ENCODE results near the gene IGLL1.
"Not testable (repeated sequence)": the region's sequence is repeated elsewhere in the genome, so short reads cannot be mapped to it uniquely, and the experiment has no call there.

IGLL1 gene

GRCh38 chr22:23560215-23560614 lies 19.9 kb downstream of the IGLL1 start:
- H3K27ac Mint-ChIP-seq; H3K36me3 Mint-ChIP-seq (ENCODE audit: low read depth); H3K9me3 Mint-ChIP-seq; H3K4me1 Mint-ChIP-seq; H3K27me3 Mint-ChIP-seq; ATAC-seq; DNase-seq; H3K4me3 Mint-ChIP-seq: not testable (repeated sequence)

- Mint-ChIP-seq H3K27me3 (peaks cover 3% of the 10 kb centered on the region), H3K27ac (no peak overlapping the region), H3K4me1 (no peaks in the 10 kb centered on the region), H3K9me3 (no peaks in the 10 kb centered on the region), H3K36me3 (ENCODE audit: low read depth) (no peaks in the 10 kb centered on the region), H3K4me3 (no peak overlapping the region)
- DNase-seq (no peak), ATAC-seq (no peak)
Observed at GRCh38 chr22:23557467-23557866, 22.6 kb downstream of the IGLL1 start.

- Mint-ChIP-seq H3K4me3 (no peak overlapping the region), H3K36me3 (ENCODE audit: low read depth) (no peaks in the 10 kb centered on the region), H3K9me3 (no peaks in the 10 kb centered on the region), H3K4me1 (no peaks in the 10 kb centered on the region), H3K27ac (no peak overlapping the region), H3K27me3 (peaks cover 3% of the 10 kb centered on the region)
- ATAC-seq (no peak), DNase-seq (no peak)
Observed at GRCh38 chr22:23557036-23557435, 23.1 kb downstream of the IGLL1 start.

GRCh38 chr22:23556026-23556620 lies 24.0 kb downstream of the IGLL1 start:
- no peaks in the 10 kb centered on the region for H3K36me3 Mint-ChIP-seq (ENCODE audit: low read depth)
- no peaks in the 10 kb centered on the region for H3K9me3 Mint-ChIP-seq
- H3K4me3 Mint-ChIP-seq = no peak overlapping the region
- no peak for ATAC-seq
- no peak for DNase-seq
- no peaks in the 10 kb centered on the region for H3K4me1 Mint-ChIP-seq
- H3K27me3 Mint-ChIP-seq = peaks cover 3% of the 10 kb centered on the region
- H3K27ac Mint-ChIP-seq = no peak overlapping the region

GRCh38 chr22:23555118-23555517 lies 25.0 kb downstream of the IGLL1 start:
- no peak for ATAC-seq
- H3K4me3 Mint-ChIP-seq = no peak overlapping the region
- no peaks in the 10 kb centered on the region for H3K9me3 Mint-ChIP-seq
- no peak overlapping the region for H3K27ac Mint-ChIP-seq
- peaks cover 3% of the 10 kb centered on the region for H3K27me3 Mint-ChIP-seq
- DNase-seq = no peak
- no peaks in the 10 kb centered on the region for H3K36me3 Mint-ChIP-seq (ENCODE audit: low read depth)
- no peaks in the 10 kb centered on the region for H3K4me1 Mint-ChIP-seq

- Mint-ChIP-seq H3K27ac (no peak overlapping the region), H3K9me3 (no peaks in the 10 kb centered on the region), H3K4me1 (no peaks in the 10 kb centered on the region), H3K27me3 (peaks cover 3% of the 10 kb centered on the region), H3K4me3 (no peak overlapping the region), H3K36me3 (ENCODE audit: low read depth) (no peaks in the 10 kb centered on the region)
- ATAC-seq = no peak
- DNase-seq = no peak
Observed at GRCh38 chr22:23553924-23554870, 25.9 kb downstream of the IGLL1 start.

- H3K36me3 Mint-ChIP-seq (ENCODE audit: low read depth) = no peaks in the 10 kb centered on the region
- no peak overlapping the region for H3K27ac Mint-ChIP-seq
- H3K4me1 Mint-ChIP-seq = no peaks in the 10 kb centered on the region
- no peak for DNase-seq
- no peak for ATAC-seq
- peaks cover under 1% of the 10 kb centered on the region for H3K9me3 Mint-ChIP-seq
- H3K27me3 Mint-ChIP-seq = peaks cover 3% of the 10 kb centered on the region
- H3K4me3 Mint-ChIP-seq = no peak overlapping the region
Observed at GRCh38 chr22:23553438-23553837, 26.7 kb downstream of the IGLL1 start.

GRCh38 chr22:23552573-23552972 lies 27.5 kb downstream of the IGLL1 start:
- no peak for DNase-seq
- H3K27me3 Mint-ChIP-seq = peaks cover 3% of the 10 kb centered on the region
- H3K36me3 Mint-ChIP-seq (ENCODE audit: low read depth) = no peaks in the 10 kb centered on the region
- H3K4me3 Mint-ChIP-seq = no peak overlapping the region
- peaks cover 6% of the 10 kb centered on the region for H3K9me3 Mint-ChIP-seq
- no peak overlapping the region for H3K27ac Mint-ChIP-seq
- no peak for ATAC-seq
- no peaks in the 10 kb centered on the region for H3K4me1 Mint-ChIP-seq

- Mint-ChIP-seq H3K4me1 (no peaks in the 10 kb centered on the region), H3K9me3 (peaks cover 7% of the 10 kb centered on the region), H3K4me3 (no peak overlapping the region), H3K36me3 (ENCODE audit: low read depth) (no peaks in the 10 kb centered on the region), H3K27ac (no peak overlapping the region), H3K27me3 (no peaks in the 10 kb centered on the region)
- ATAC-seq = no peak
- no peak for DNase-seq
Observed at GRCh38 chr22:23551385-23551784, 28.7 kb downstream of the IGLL1 start.

- Mint-ChIP-seq H3K36me3 (ENCODE audit: low read depth) (no peaks in the 10 kb centered on the region), H3K4me3 (no peak overlapping the region), H3K27ac (no peak overlapping the region)
Observed at GRCh38 chr22:23550049-23550650, 29.9 kb downstream of the IGLL1 start.

GRCh38 chr22:23549198-23549595 lies 30.9 kb downstream of the IGLL1 start:
- H3K4me1 Mint-ChIP-seq = no peaks in the 10 kb centered on the region
- no peaks in the 10 kb centered on the region for H3K36me3 Mint-ChIP-seq (ENCODE audit: low read depth)
- no peak for ATAC-seq
- no peak for DNase-seq
- H3K27me3 Mint-ChIP-seq = no peaks in the 10 kb centered on the region
- H3K27ac Mint-ChIP-seq = no peak overlapping the region
- no peak overlapping the region for H3K4me3 Mint-ChIP-seq
- peaks cover 10% of the 10 kb centered on the region for H3K9me3 Mint-ChIP-seq

More at GRCh38 chr22:23550049-23550650, 29.9 kb downstream of the IGLL1 start:
- DNase-seq (no peak), ATAC-seq (no peak)
- H3K4me1 Mint-ChIP-seq = no peaks in the 10 kb centered on the region
- peaks cover 10% of the 10 kb centered on the region for H3K9me3 Mint-ChIP-seq
- H3K27me3 Mint-ChIP-seq = no peaks in the 10 kb centered on the region

- H3K27ac Mint-ChIP-seq = no peak overlapping the region
- peaks cover 10% of the 10 kb centered on the region for H3K9me3 Mint-ChIP-seq
- H3K4me1 Mint-ChIP-seq = no peaks in the 10 kb centered on the region
- ATAC-seq (no peak), DNase-seq (no peak)
- no peaks in the 10 kb centered on the region for H3K36me3 Mint-ChIP-seq (ENCODE audit: low read depth)
- H3K4me3 Mint-ChIP-seq = no peak overlapping the region
- no peaks in the 10 kb centered on the region for H3K27me3 Mint-ChIP-seq
Observed at GRCh38 chr22:23548501-23549197, 31.4 kb downstream of the IGLL1 start.

- Mint-ChIP-seq H3K9me3 (peaks cover 10% of the 10 kb centered on the region), H3K27me3 (no peaks in the 10 kb centered on the region), H3K27ac (no peak overlapping the region), H3K4me1 (no peaks in the 10 kb centered on the region), H3K4me3 (no peak overlapping the region), H3K36me3 (ENCODE audit: low read depth) (no peaks in the 10 kb centered on the region)
- ATAC-seq (no peak), DNase-seq (no peak)
Observed at GRCh38 chr22:23547818-23548500, 32.1 kb downstream of the IGLL1 start.

- not testable (repeated sequence) for H3K36me3 Mint-ChIP-seq (ENCODE audit: low read depth); H3K4me3 Mint-ChIP-seq; DNase-seq; H3K9me3 Mint-ChIP-seq; H3K27me3 Mint-ChIP-seq; H3K27ac Mint-ChIP-seq; ATAC-seq; H3K4me1 Mint-ChIP-seq
Observed at GRCh38 chr22:23547382-23547781, 32.7 kb downstream of the IGLL1 start.
